H1 (cell line): Measurements from ENCODE around the gene PLB1. TPM values are rescaled to one million over a fixed set of nuclear protein-coding genes. Genes with fewer than 3 reads are reported as not detected.

Experiments
- CTCF ChIA-PET: fragments of 300-600 bp; sonication (Branson Sonifier 250); formaldehyde crosslinking; loops from one replicate; lab custom pipeline; 2021; ENCODE audit not compliant: partially characterized antibody; lab: Charles Lee
- POLR2A ChIA-PET: fragments of 300-600 bp; sonication (Branson Sonifier 250); formaldehyde crosslinking; loops from one replicate; lab custom pipeline; 2021; ENCODE audit warnings: inconsistent platforms; ENCODE audit not compliant: partially characterized antibody; lab: Charles Lee
- DNase-seq, 2 experiments: peaks; one replicate each; pipeline versions ENCODE4 v3.0.0 to v3.0.0-alpha.2; 2010 to 2022; ENCODE audit warnings: low spot score in 2 of 2, low read depth in 1 of 2, mixed read lengths in 1 of 2
- FAIRE-seq: peaks from 2 replicates; lab custom pipeline; 2011; peaks lifted over from hg19 to GRCh38; lab: Jason Lieb, UNC
- H2AFZ ChIP-seq: 2 replicates; pipeline ENCODE4 v1.8.1; 2012; ENCODE audit warnings: low read length, inconsistent platforms
- H2AK5ac ChIP-seq: 2 replicates; pipeline ENCODE4 v1.6.1; 2013; ENCODE audit warnings: low read depth, low read length
- H2BK120ac ChIP-seq: replicated peaks from 2 replicates; pipeline ENCODE3; 2013; ENCODE audit warnings: low read depth, low read length, inconsistent platforms
- H2BK12ac ChIP-seq: 2 replicates; pipeline ENCODE4 v1.6.1; 2013; ENCODE audit warnings: low read depth, low read length
- H2BK15ac ChIP-seq: 2 replicates; pipeline ENCODE4 v1.6.1; 2013; ENCODE audit warnings: low read length
- H2BK20ac ChIP-seq: 2 replicates; pipeline ENCODE4 v1.6.1; 2013; ENCODE audit warnings: low read length
- H2BK5ac ChIP-seq: 2 replicates; pipeline ENCODE4 v1.6.1; 2013; ENCODE audit warnings: low read depth, low read length
- H3K14ac ChIP-seq: 2 replicates; pipeline ENCODE4 v1.6.1; 2013; ENCODE audit warnings: inconsistent platforms; ENCODE audit not compliant: insufficient read length
- H3K18ac ChIP-seq: 2 replicates; pipeline ENCODE4 v1.6.1; 2013; ENCODE audit warnings: low read length; ENCODE audit errors: extremely low read depth
- H3K23ac ChIP-seq: 2 replicates; pipeline ENCODE4 v1.6.1; 2013; ENCODE audit warnings: inconsistent platforms; ENCODE audit not compliant: insufficient read length
- H3K23me2 ChIP-seq: 2 replicates; pipeline ENCODE4 v1.6.1; 2013; ENCODE audit warnings: low read depth, low read length
- H3K27ac ChIP-seq: 2 replicates; pipeline ENCODE4 v1.6.1; 2011; ENCODE audit warnings: low read depth, low read length, inconsistent platforms
- H3K27me3 ChIP-seq, 4 experiments: replicated peaks in 1 of 4; 1 replicate in 1 of 4; 2 replicates in 3 of 4; pipeline versions ENCODE4 v1.6.1 to v1.8.1; 2011 to 2013; ENCODE audit warnings: low read length in 3 of 4, mild to moderate bottlenecking in 3 of 4, inconsistent platforms in 2 of 4, mixed read lengths in 2 of 4, moderate library complexity in 1 of 4; ENCODE audit not compliant: control insufficient read depth in 3 of 4, insufficient read depth in 3 of 4; ENCODE audit errors: extremely low read depth in 1 of 4
- H3K36me3 ChIP-seq, 4 experiments: 2 replicates each; pipeline versions ENCODE4 v1.6.1 to v1.8.1; 2011 to 2013; ENCODE audit warnings: mild to moderate bottlenecking in 4 of 4, low read length in 3 of 4, moderate library complexity in 2 of 4, control low read depth in 1 of 4, inconsistent platforms in 1 of 4; ENCODE audit not compliant: insufficient read depth in 4 of 4, control insufficient read depth in 2 of 4
- H3K4ac ChIP-seq: replicated peaks from 2 replicates; pipeline ENCODE3; 2013; ENCODE audit warnings: low read length, low read depth, mixed read lengths, inconsistent platforms; ENCODE audit not compliant: insufficient read length
- H3K4me1 ChIP-seq, 4 experiments: replicated peaks in 1 of 4; 1 replicate in 1 of 4; 2 replicates in 3 of 4; pipeline versions ENCODE4 v1.6.1 to v1.8.1; 2011 to 2013; ENCODE audit warnings: low read length in 3 of 4, inconsistent platforms in 2 of 4, mixed read lengths in 1 of 4; ENCODE audit not compliant: insufficient read depth in 4 of 4, control insufficient read depth in 3 of 4
- H3K4me2 ChIP-seq, 2 experiments: 2 replicates each; pipeline versions ENCODE4 v1.6.1 to v1.8.1; 2011 to 2013; ENCODE audit warnings: low read depth in 2 of 2, low read length in 2 of 2, control low read depth in 1 of 2, inconsistent platforms in 1 of 2, mild to moderate bottlenecking in 1 of 2; ENCODE audit not compliant: insufficient read depth in 1 of 2
- H3K4me3 ChIP-seq, 4 experiments: fragments of 200-600, 300-600 bp in 1 of 4; sonication (generic), shearing (Covaris generic), sonication (Bioruptor Twin) in 1 of 4; 2 replicates each; pipeline versions ENCODE4 v1.5.1 to v1.8.1; 2011 to 2016; ENCODE audit warnings: low read length in 4 of 4, low read depth in 3 of 4, control low read depth in 2 of 4, inconsistent platforms in 2 of 4, mild to moderate bottlenecking in 2 of 4, mixed read lengths in 1 of 4, moderate library complexity in 1 of 4; ENCODE audit not compliant: insufficient read depth in 2 of 4; ENCODE audit errors: extremely low read depth in 1 of 4
- H3K56ac ChIP-seq: replicated peaks from 2 replicates; pipeline ENCODE3; 2013; ENCODE audit warnings: low read depth, mild to moderate bottlenecking, mixed read lengths, low read length, inconsistent platforms; ENCODE audit not compliant: insufficient read length
- H3K79me1 ChIP-seq: 2 replicates; pipeline ENCODE4 v1.6.1; 2013; ENCODE audit warnings: low read depth, low read length, control low read depth
- H3K79me2 ChIP-seq, 2 experiments: 2 replicates each; pipeline versions ENCODE4 v1.6.1 to v1.8.1; 2012 to 2013; ENCODE audit warnings: low read length in 2 of 2, mild to moderate bottlenecking in 2 of 2, inconsistent platforms in 1 of 2; ENCODE audit not compliant: insufficient read depth in 2 of 2, control insufficient read depth in 1 of 2
- H3K9ac ChIP-seq, 4 experiments: replicated peaks in 1 of 4; 1 replicate in 1 of 4; 2 replicates in 3 of 4; pipeline versions ENCODE4 v1.6.1 to v1.8.1; 2011 to 2013; ENCODE audit warnings: low read depth in 3 of 4, low read length in 3 of 4, control low read depth in 2 of 4, mild to moderate bottlenecking in 2 of 4, moderate library complexity in 2 of 4, inconsistent platforms in 1 of 4; ENCODE audit errors: extremely low read depth in 1 of 4
- H3K9me3 ChIP-seq, 2 experiments: 2 replicates each; pipeline versions ENCODE4 v1.6.1 to v1.8.1; 2012 to 2013; ENCODE audit warnings: mild to moderate bottlenecking in 2 of 2, moderate library complexity in 2 of 2, control low read depth in 1 of 2, inconsistent platforms in 1 of 2, low read depth in 1 of 2, low read length in 1 of 2, mixed read lengths in 1 of 2; ENCODE audit not compliant: insufficient read depth in 2 of 2
- H4K20me1 ChIP-seq, 2 experiments: replicated peaks in 1 of 2; 2 replicates each; pipeline versions ENCODE3 to v1.8.1; 2011 to 2013; ENCODE audit warnings: inconsistent platforms in 2 of 2, low read length in 2 of 2, mild to moderate bottlenecking in 1 of 2; ENCODE audit not compliant: insufficient read depth in 2 of 2, control insufficient read depth in 1 of 2
- H4K5ac ChIP-seq: 2 replicates; pipeline ENCODE4 v1.6.1; 2013; ENCODE audit warnings: low read length, low read depth, mixed read lengths, inconsistent platforms; ENCODE audit not compliant: insufficient read length
- H4K8ac ChIP-seq: 2 replicates; pipeline ENCODE4 v1.8.0; 2013; ENCODE audit warnings: mild to moderate bottlenecking, moderate library complexity, low read length, inconsistent platforms; ENCODE audit not compliant: insufficient read depth; ENCODE audit errors: extremely low read depth
- H4K91ac ChIP-seq: replicated peaks from 2 replicates; pipeline ENCODE3; 2013; ENCODE audit warnings: low read length, mixed read lengths, inconsistent platforms; ENCODE audit not compliant: insufficient read length
- ATF2 ChIP-seq: IDR thresholded peaks from 2 replicates; pipeline ENCODE4 v1.6.1; 2012; ENCODE audit warnings: low read length, inconsistent platforms
- ATF3 ChIP-seq: IDR thresholded peaks from 2 replicates; pipeline ENCODE4 v1.6.1; 2011; ENCODE audit warnings: low read depth, mild to moderate bottlenecking, low read length; ENCODE audit not compliant: insufficient read depth
- BACH1 ChIP-seq: IDR thresholded peaks from 2 replicates; pipeline ENCODE4 v1.6.1; 2012; ENCODE audit warnings: low read length, improper control_type of control experiment
- CEBPB ChIP-seq: IDR thresholded peaks from 2 replicates; pipeline ENCODE4 v1.6.1; 2012; ENCODE audit warnings: low read depth, low read length
- CHD1 ChIP-seq: IDR thresholded peaks from 2 replicates; pipeline ENCODE4 v1.6.1; 2012; ENCODE audit warnings: low read depth, low read length, improper control_type of control experiment
- CREB1 ChIP-seq: IDR thresholded peaks from 2 replicates; pipeline ENCODE4 v1.6.1; 2012; ENCODE audit warnings: inconsistent platforms
- CTBP2 ChIP-seq: IDR thresholded peaks from 2 replicates; pipeline ENCODE4 v1.7.0; 2011; ENCODE audit warnings: borderline replicate concordance, mild to moderate bottlenecking, moderate library complexity, mixed read lengths, low read length; ENCODE audit not compliant: insufficient read depth, insufficient read length
- E2F6 ChIP-seq: IDR thresholded peaks from 2 replicates; pipeline ENCODE4 v1.6.1; 2012; ENCODE audit warnings: inconsistent platforms
- MAX ChIP-seq: IDR thresholded peaks from 2 replicates; pipeline ENCODE4 v1.6.1; 2012; ENCODE audit warnings: inconsistent platforms
- POLR2AphosphoS5 ChIP-seq: IDR thresholded peaks from 2 replicates; pipeline ENCODE4 v1.6.1; 2011; ENCODE audit warnings: low read depth, low read length
- TCF12 ChIP-seq: IDR thresholded peaks from 2 replicates; pipeline ENCODE4 v1.6.1; 2011; ENCODE audit warnings: low read depth, mild to moderate bottlenecking, low read length
- WGBS, 2 experiments: shearing (Covaris generic) in 1 of 2; methylation state at CpG; one replicate each; pipeline versions ENCODE4 v1.1.6 to v1.1.7; 2013 to 2015; ENCODE audit warnings: low lambda C conversion rate in 2 of 2, mixed read lengths in 2 of 2, inconsistent platforms in 1 of 2, low coverage in 1 of 2, missing lambda C conversion rate in 1 of 2; ENCODE audit not compliant: insufficient replicate concordance in 2 of 2, insufficient coverage in 1 of 2, insufficient read length in 1 of 2; ENCODE audit errors: extremely low coverage in 1 of 2, missing lambda C conversion rate in 1 of 2; 5-methylcytosine and 5-hydroxymethylcytosine counted together
- polyA plus RNA-seq, 7 experiments: library from polyadenylated mRNA; depleted of rRNA in 3 of 7; stranded (reverse) in 5 of 7; unstranded in 2 of 7; fragments of >200 nt in 5 of 7; fragments of 200-250 nt in 2 of 7; gene quantifications; 1 replicate in 5 of 7; 2 replicates in 1 of 7; 4 replicates in 1 of 7; pipeline versions ENCODE4 v1.2.1 to v1.2.3, GENCODE V29; 2011 to 2013; ENCODE audit warnings: missing spikeins in 2 of 7, mixed read lengths in 2 of 7
- total RNA-seq: library from RNA; stranded (reverse); fragmentation: NEBNext Ultra II Directional; extraction: Animal tissue kit (Norgen Biotek cat#: 25700); gene quantifications from 2 replicates; pipeline ENCODE4 v1.2.1, GENCODE V29; 2021

PLB1 gene
- total and polyA plus RNA-seq, 2 of the 8 experiments (the other 6 are each of a cell fraction or from before 2014, with no cell fraction given): 0.20 to 0.36 TPM

GRCh38 chr2:28469947-28470535 lies 25.8 kb upstream of the PLB1 start:
- Histone ChIP-seq H3K36me3 (no peaks in the 10 kb centered on the region), H4K91ac (no peak overlapping the region), H3K18ac (no peak overlapping the region), H3K14ac (no peak overlapping the region), H3K4me2 (no peak overlapping the region), H3K27me3 (peaks cover 0 to 4% (median 0%) of the 10 kb centered on the region in 4 experiments; a peak in 1 of 7 replicates), H3K56ac (no peak overlapping the region), H3K79me2 (no peaks in the 10 kb centered on the region), H3K27ac (no peak overlapping the region), H3K9ac (no peak overlapping the region), H2BK20ac (no peak overlapping the region), H4K8ac (no peak overlapping the region), H2BK5ac (no peak overlapping the region), H4K20me1 (no peaks in the 10 kb centered on the region), H2AK5ac (no peak overlapping the region), H3K4me1 (no peaks in the 10 kb centered on the region; a peak in 1 of 7 replicates), H3K23me2 (no peaks in the 10 kb centered on the region), H2AFZ (no peak overlapping the region), H3K79me1 (no peaks in the 10 kb centered on the region), H3K4ac (no peak overlapping the region), H3K23ac (no peak overlapping the region), H3K9me3 (no peaks in the 10 kb centered on the region; a peak in 1 of 4 replicates), H2BK120ac (no peak overlapping the region), H2BK15ac (0 out of 2 replicates have a peak overlapping the region, but pooled peaks have one; percentile 29), H2BK12ac (no peak overlapping the region), H3K4me3 (no peak overlapping the region), H4K5ac (no peak overlapping the region)
- 83% methylated on average over 4 of the region's 4 CpGs; no CpG with 5 or more reads in 1 of the 2 experiments for whole genome bisulfite sequencing, 2 experiments
- FAIRE-seq (no peak), DNase-seq (no peak)
- POLR2A ChIA-PET: no interaction called here
- CTCF ChIA-PET: interaction anchor here (1.4 kb wide), 3 partner anchors 19 to 97 kb away, joined by 3 to 4 read pairs (median 3); partner anchors contain the start of gene PLB1
- TF ChIP-seq CHD1 (no peak), E2F6 (no peak), ATF2 (no peak), TCF12 (no peak), CEBPB (no peak), CREB1 (no peak), POLR2AphosphoS5 (no peak), BACH1 (no peak), MAX (no peak), ATF3 (no peak), CTBP2 (no peak)
